GM19438 (cell line): ENCODE data around the gene MECR.

Experiments
- ATAC-seq: cut with Tn5 transposase; IDR thresholded peaks from one replicate; pipeline ENCODE4 v1.9.1; 2021; ENCODE audit warnings: low read depth; ENCODE audit not compliant: unreplicated experiment

MECR gene

GRCh38 chr1:29142714-29143113 is 88.0 kb downstream of the MECR start:
- no peak for ATAC-seq
